ENCODE results near the gene CUX1.

CUX1 gene

GRCh38 chr7:101870361-101871062, 53.1 kb downstream of the CUX1 start:
- Histone ChIP-seq H3K9ac (ENCODE audit: low read length) (no peak overlapping the region), H4K20me1 (ENCODE audit: insufficient read depth, low read length) (no peaks in the 10 kb centered on the region), H3K9me3 (replicated peaks; ENCODE audit: insufficient read depth, low read length) (no peaks in the 10 kb centered on the region), H3K9me2 (replicated peaks; ENCODE audit: insufficient read depth, low read length) (no peaks in the 10 kb centered on the region), H3K4me2 (ENCODE audit: low read depth, low read length) (no peak overlapping the region), H3K36me3 (replicated peaks; ENCODE audit: insufficient read depth, low read length) (no peaks in the 10 kb centered on the region), H3K4me3 (ENCODE audit: low read length) (no peak overlapping the region), H3K27ac (ENCODE audit: low read length) (no peak overlapping the region), H3F3A (ENCODE audit: insufficient read depth, low read length) (no peaks in the 10 kb centered on the region), H2AFZ (ENCODE audit: low read length) (no peak overlapping the region), H3K79me2 (ENCODE audit: low read length) (peaks cover 88% of the 10 kb centered on the region), H3K4me1 (ENCODE audit: low read length) (no peaks in the 10 kb centered on the region), H3K27me3 (replicated peaks; ENCODE audit: insufficient read depth, low read length) (no peaks in the 10 kb centered on the region)
- no peak for TF ChIP-seq CTCF (IDR thresholded peaks at IDR 0.05; ENCODE audit: low read length)
- TF ChIP-seq EZH2 (optimal IDR thresholded peaks at IDR 0.05; ENCODE audit: low read depth, low read length) = no peak
- TF ChIP-seq EZH2phosphoT487 (IDR thresholded peaks at IDR 0.05; ENCODE audit: low read length) = no peak
- DNase-seq = no peak

GRCh38 chr7:101871351-101871750, 53.9 kb downstream of the CUX1 start:
- no peak for TF ChIP-seq EZH2 (optimal IDR thresholded peaks at IDR 0.05; ENCODE audit: low read depth, low read length)
- Histone ChIP-seq H2AFZ (ENCODE audit: low read length) (no peak overlapping the region), H3K4me3 (ENCODE audit: low read length) (no peak overlapping the region), H3K4me2 (ENCODE audit: low read depth, low read length) (no peak overlapping the region), H3K9me3 (replicated peaks; ENCODE audit: insufficient read depth, low read length) (no peaks in the 10 kb centered on the region), H3K4me1 (ENCODE audit: low read length) (no peaks in the 10 kb centered on the region), H3K79me2 (ENCODE audit: low read length) (peaks cover 88% of the 10 kb centered on the region), H3K27me3 (replicated peaks; ENCODE audit: insufficient read depth, low read length) (no peaks in the 10 kb centered on the region), H3K27ac (ENCODE audit: low read length) (no peak overlapping the region), H3K9me2 (replicated peaks; ENCODE audit: insufficient read depth, low read length) (no peaks in the 10 kb centered on the region), H3K36me3 (replicated peaks; ENCODE audit: insufficient read depth, low read length) (no peaks in the 10 kb centered on the region), H3F3A (ENCODE audit: insufficient read depth, low read length) (no peaks in the 10 kb centered on the region), H4K20me1 (ENCODE audit: insufficient read depth, low read length) (no peaks in the 10 kb centered on the region; the same call in 1 of the 2 replicates), H3K9ac (ENCODE audit: low read length) (no peak overlapping the region)
- no peak for DNase-seq

- Histone ChIP-seq H3K27ac (ENCODE audit: low read length) (no peak overlapping the region), H3F3A (ENCODE audit: insufficient read depth, low read length) (no peaks in the 10 kb centered on the region), H3K79me2 (ENCODE audit: low read length) (peaks cover 84% of the 10 kb centered on the region), H3K4me2 (ENCODE audit: low read depth, low read length) (no peak overlapping the region), H3K36me3 (replicated peaks; ENCODE audit: insufficient read depth, low read length) (no peaks in the 10 kb centered on the region), H2AFZ (ENCODE audit: low read length) (no peak overlapping the region), H3K9me3 (replicated peaks; ENCODE audit: insufficient read depth, low read length) (no peaks in the 10 kb centered on the region), H4K20me1 (ENCODE audit: insufficient read depth, low read length) (no peaks in the 10 kb centered on the region; the same call in 1 of the 2 replicates), H3K4me1 (ENCODE audit: low read length) (no peaks in the 10 kb centered on the region), H3K9me2 (replicated peaks; ENCODE audit: insufficient read depth, low read length) (no peaks in the 10 kb centered on the region), H3K9ac (ENCODE audit: low read length) (no peak overlapping the region), H3K27me3 (replicated peaks; ENCODE audit: insufficient read depth, low read length) (no peaks in the 10 kb centered on the region), H3K4me3 (ENCODE audit: low read length) (no peak overlapping the region)
- DNase-seq = no peak
- TF ChIP-seq CTCF (IDR thresholded peaks at IDR 0.05; ENCODE audit: low read length) (no peak), EZH2phosphoT487 (IDR thresholded peaks at IDR 0.05; ENCODE audit: low read length) (no peak), EZH2 (optimal IDR thresholded peaks at IDR 0.05; ENCODE audit: low read depth, low read length) (no peak)
These were observed 56.6 kb downstream of the CUX1 start for GRCh38 chr7:101874028-101874427.

GRCh38 chr7:101875283-101875846, 57.9 kb downstream of the CUX1 start:
- H3K79me2 ChIP-seq (ENCODE audit: low read length) = peaks cover 84% of the 10 kb centered on the region
- no peaks in the 10 kb centered on the region for H3F3A ChIP-seq (ENCODE audit: insufficient read depth, low read length)
- no peak overlapping the region for H2AFZ ChIP-seq (ENCODE audit: low read length)
- H3K4me2 ChIP-seq (ENCODE audit: low read depth, low read length) = no peak overlapping the region
- TF ChIP-seq EZH2 (optimal IDR thresholded peaks at IDR 0.05; ENCODE audit: low read depth, low read length) = no peak
- TF ChIP-seq EZH2phosphoT487 (IDR thresholded peaks at IDR 0.05; ENCODE audit: low read length) = no peak
- no peak for TF ChIP-seq CTCF (IDR thresholded peaks at IDR 0.05; ENCODE audit: low read length)
- H3K4me3 ChIP-seq (ENCODE audit: low read length) = no peak overlapping the region
- H3K4me1 ChIP-seq (ENCODE audit: low read length) = no peaks in the 10 kb centered on the region
- H3K36me3 ChIP-seq (replicated peaks; ENCODE audit: insufficient read depth, low read length) = no peaks in the 10 kb centered on the region
- no peaks in the 10 kb centered on the region for H3K27me3 ChIP-seq (replicated peaks; ENCODE audit: insufficient read depth, low read length)
- H3K9ac ChIP-seq (ENCODE audit: low read length) = no peak overlapping the region
- DNase-seq = no peak
- H3K9me3 ChIP-seq (replicated peaks; ENCODE audit: insufficient read depth, low read length) = no peaks in the 10 kb centered on the region
- no peaks in the 10 kb centered on the region for H3K9me2 ChIP-seq (replicated peaks; ENCODE audit: insufficient read depth, low read length)
- no peaks in the 10 kb centered on the region; the same call in 1 of the 2 replicates for H4K20me1 ChIP-seq (ENCODE audit: insufficient read depth, low read length)
- no peak overlapping the region for H3K27ac ChIP-seq (ENCODE audit: low read length)

Data from MM.1S (cell line).